Measurements from ENCODE around the gene ERFL.

The ERFL gene

DNA sequence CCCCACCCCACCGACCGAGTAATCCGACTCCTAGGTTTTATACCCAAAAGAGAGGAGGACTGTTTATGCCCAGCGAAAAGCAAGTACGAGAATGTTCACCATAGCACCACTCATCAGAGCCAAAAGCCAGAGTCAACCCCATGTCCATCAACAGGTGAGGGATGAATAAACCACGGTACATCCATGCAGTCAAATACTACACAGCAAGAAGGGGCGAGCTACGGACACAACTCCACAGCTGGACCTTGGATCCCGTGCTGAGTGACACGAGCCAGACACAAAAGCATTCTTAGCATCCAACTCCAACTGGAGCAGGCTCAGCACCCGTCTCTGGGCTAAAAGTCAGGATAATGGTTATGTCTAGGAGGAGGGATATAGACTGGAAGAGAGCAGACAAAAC, 43.1 kb upstream of the ERFL start:
- H2AFZ ChIP-seq (ENCODE audit: low read length) = no peak overlapping the region
- H3K4me2 ChIP-seq (ENCODE audit: low read length) = no peak overlapping the region
- H3K4me1 ChIP-seq (ENCODE audit: insufficient read depth, low read length, severe bottlenecking) = no peaks in the 10 kb centered on the region
- no peak for TF ChIP-seq CTCF (IDR thresholded peaks at IDR 0.05; ENCODE audit: low read length)
- TF ChIP-seq EZH2 (IDR thresholded peaks at IDR 0.05; ENCODE audit: borderline replicate concordance, low read length) = no peak
- no peaks in the 10 kb centered on the region for H3K27me3 ChIP-seq (ENCODE audit: insufficient read depth, low read length)
- no peaks in the 10 kb centered on the region for H3K9me3 ChIP-seq (ENCODE audit: low read length)
- 0 out of 2 replicates have a peak, but pooled peaks cover 3% of the 10 kb centered on the region for H3F3A ChIP-seq (ENCODE audit: insufficient read depth, low read length)
- H3K9ac ChIP-seq (ENCODE audit: low read length) = no peak overlapping the region
- H3K27ac ChIP-seq (ENCODE audit: low read depth, low read length, poor library complexity, severe bottlenecking) = no peak overlapping the region
- H4K20me1 ChIP-seq (ENCODE audit: insufficient read depth, low read length) = no peaks in the 10 kb centered on the region
- no peaks in the 10 kb centered on the region for H3K9me2 ChIP-seq (ENCODE audit: low read depth, low read length)
- no peak overlapping the region for H3K4me3 ChIP-seq (ENCODE audit: low read depth, low read length, poor library complexity, severe bottlenecking)
- peaks cover 38% of the 10 kb centered on the region for H3K36me3 ChIP-seq (ENCODE audit: insufficient read depth, low read length)
- H3K79me2 ChIP-seq (ENCODE audit: insufficient read depth, low read length) = no peaks in the 10 kb centered on the region

- H3K4me3 ChIP-seq (ENCODE audit: low read depth, low read length, poor library complexity, severe bottlenecking) = no peak overlapping the region
- H3K9ac ChIP-seq (ENCODE audit: low read length) = no peak overlapping the region
- no peaks in the 10 kb centered on the region for H3K79me2 ChIP-seq (ENCODE audit: insufficient read depth, low read length)
- H3K36me3 ChIP-seq (ENCODE audit: insufficient read depth, low read length) = peaks cover 33% of the 10 kb centered on the region
- no peaks in the 10 kb centered on the region for H3K27me3 ChIP-seq (ENCODE audit: insufficient read depth, low read length)
- H4K20me1 ChIP-seq (ENCODE audit: insufficient read depth, low read length) = no peaks in the 10 kb centered on the region
- H3K4me1 ChIP-seq (ENCODE audit: insufficient read depth, low read length, severe bottlenecking) = no peaks in the 10 kb centered on the region
- H2AFZ ChIP-seq (ENCODE audit: low read length) = no peak overlapping the region
- no peak overlapping the region for H3K27ac ChIP-seq (ENCODE audit: low read depth, low read length, poor library complexity, severe bottlenecking)
- H3K4me2 ChIP-seq (ENCODE audit: low read length) = no peak overlapping the region
- H3K9me2 ChIP-seq (ENCODE audit: low read depth, low read length) = no peaks in the 10 kb centered on the region
- no peak for TF ChIP-seq CTCF (IDR thresholded peaks at IDR 0.05; ENCODE audit: low read length)
- no peak for TF ChIP-seq EZH2 (IDR thresholded peaks at IDR 0.05; ENCODE audit: borderline replicate concordance, low read length)
- no peaks in the 10 kb centered on the region for H3K9me3 ChIP-seq (ENCODE audit: low read length)
- 0 out of 2 replicates have a peak, but pooled peaks cover 3% of the 10 kb centered on the region for H3F3A ChIP-seq (ENCODE audit: insufficient read depth, low read length)
Observed at GRCh38 chr19:41969772-41970458, 41.7 kb upstream of the ERFL start.

GRCh38 chr19:41968751-41969595, 40.7 kb upstream of the ERFL start:
- Histone ChIP-seq H3K36me3 (ENCODE audit: insufficient read depth, low read length) (peaks cover 23% of the 10 kb centered on the region), H3K9me2 (ENCODE audit: low read depth, low read length) (no peaks in the 10 kb centered on the region), H4K20me1 (ENCODE audit: insufficient read depth, low read length) (no peaks in the 10 kb centered on the region), H3K9me3 (ENCODE audit: low read length) (no peaks in the 10 kb centered on the region), H3K9ac (ENCODE audit: low read length) (no peak overlapping the region), H3F3A (ENCODE audit: insufficient read depth, low read length) (no peaks in the 10 kb centered on the region), H3K4me3 (ENCODE audit: low read depth, low read length, poor library complexity, severe bottlenecking) (no peak overlapping the region), H2AFZ (ENCODE audit: low read length) (no peak overlapping the region), H3K4me2 (ENCODE audit: low read length) (no peak overlapping the region), H3K27me3 (ENCODE audit: insufficient read depth, low read length) (no peaks in the 10 kb centered on the region), H3K4me1 (ENCODE audit: insufficient read depth, low read length, severe bottlenecking) (no peaks in the 10 kb centered on the region), H3K79me2 (ENCODE audit: insufficient read depth, low read length) (no peaks in the 10 kb centered on the region), H3K27ac (ENCODE audit: low read depth, low read length, poor library complexity, severe bottlenecking) (no peak overlapping the region)
- TF ChIP-seq EZH2 (IDR thresholded peaks at IDR 0.05; ENCODE audit: borderline replicate concordance, low read length) = no peak
- TF ChIP-seq CTCF (IDR thresholded peaks at IDR 0.05; ENCODE audit: low read length) = no peak

Data from OCI-LY1 (cell line).